Activated T-cell treated with anti-CD3 and anti-CD28 coated beads for 48 hours (primary cell): ENCODE results near the gene SAYSD1.

Source experiments
- DNase-seq: peaks from one replicate; pipeline ENCODE4 v3.0.0-alpha.2; 2020; ENCODE audit warnings: low read depth

SAYSD1 gene

GRCh38 chr6:39079197-39080125, 35.5 kb downstream of the SAYSD1 start:
- DNase-seq, result no peak

- no peak for DNase-seq
Observed at GRCh38 chr6:39078695-39079094, 36.3 kb downstream of the SAYSD1 start.

GRCh38 chr6:39077882-39078594, 36.9 kb downstream of the SAYSD1 start:
- no peak for DNase-seq

GRCh38 chr6:39076623-39077535, 38.1 kb downstream of the SAYSD1 start:
- no peak for DNase-seq

GRCh38 chr6:39075807-39076622, 39.0 kb downstream of the SAYSD1 start:
- DNase-seq, result no peak

- DNase-seq, result no peak
Observed at GRCh38 chr6:39075010-39075686, 39.8 kb downstream of the SAYSD1 start.

GRCh38 chr6:39074486-39074885, 40.5 kb downstream of the SAYSD1 start:
- no peak for DNase-seq

- DNase-seq, result no peak
Observed at GRCh38 chr6:39073471-39074355, 41.3 kb downstream of the SAYSD1 start.

GRCh38 chr6:39072830-39073229, 42.2 kb downstream of the SAYSD1 start:
- DNase-seq, result no peak

GRCh38 chr6:39068391-39068790, 46.6 kb downstream of the SAYSD1 start:
- DNase-seq, result no peak

- no peak for DNase-seq
Observed at GRCh38 chr6:39065561-39065960, 49.4 kb downstream of the SAYSD1 start.

GRCh38 chr6:39063526-39063925, 51.5 kb downstream of the SAYSD1 start:
- DNase-seq, result no peak

GRCh38 chr6:39062014-39062740, 52.8 kb downstream of the SAYSD1 start:
- DNase-seq, result no peak

- no peak for DNase-seq
Observed at GRCh38 chr6:39061588-39061987, 53.4 kb downstream of the SAYSD1 start.

- DNase-seq, result no peak
Observed at GRCh38 chr6:39061182-39061581, 53.8 kb downstream of the SAYSD1 start.

GRCh38 chr6:39060467-39061160, 54.4 kb downstream of the SAYSD1 start:
- no peak for DNase-seq

- no peak for DNase-seq
Observed at GRCh38 chr6:39059496-39060310, 55.3 kb downstream of the SAYSD1 start.
